ENCODE measurements around the gene TACC3. TPM values are rescaled to one million over a fixed set of nuclear protein-coding genes. Genes with fewer than 3 reads are reported as not detected.

TACC3 gene
- total RNA-seq, 1 donor from 2014 or later, result 15.0 TPM

DNA sequence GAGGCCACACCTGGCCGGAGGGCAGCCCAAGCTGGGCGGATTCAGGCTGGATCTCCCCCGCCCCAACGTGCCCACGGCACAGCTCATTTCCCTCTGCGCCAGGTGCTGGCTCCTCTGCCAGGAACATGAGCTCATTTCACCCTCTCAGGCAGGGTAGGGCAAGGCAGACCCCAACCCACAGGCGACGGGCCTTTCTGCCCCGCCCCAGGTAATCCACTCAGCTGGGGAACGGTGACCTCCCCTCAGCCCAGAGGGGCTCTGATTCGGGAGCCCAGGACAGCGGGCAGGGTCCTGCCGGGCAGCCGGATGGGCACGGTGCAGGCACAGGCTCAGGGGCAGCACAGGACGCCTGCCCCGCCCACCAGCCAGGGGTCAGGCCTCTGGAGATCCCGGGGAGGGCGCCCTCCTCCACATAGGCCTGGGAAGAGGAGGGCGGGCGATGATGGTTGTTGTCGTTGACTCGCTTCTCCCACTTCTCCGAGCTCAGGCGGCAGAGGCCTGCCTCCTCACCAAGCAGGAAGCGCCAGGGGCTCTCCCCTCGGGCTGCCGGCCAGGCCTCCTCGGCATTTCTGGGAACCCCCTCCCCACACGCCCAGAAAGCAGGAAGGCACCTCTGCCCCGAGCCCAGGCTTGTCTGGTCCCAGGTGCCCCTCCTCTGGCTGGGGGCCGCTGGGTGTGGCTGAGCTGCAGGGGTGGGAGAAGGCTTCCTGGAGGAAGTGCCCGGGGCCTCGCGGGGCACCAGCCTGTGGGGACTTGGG lies 31.1 kb downstream of the TACC3 start:
- no peaks in the 10 kb centered on the region for H3K9me3 Mint-ChIP-seq (ENCODE audit: unreplicated experiment)
- Histone ChIP-seq H3K27me3 (ENCODE audit: insufficient read depth, low read length) (no peaks in the 10 kb centered on the region), H3K4me1 (ENCODE audit: insufficient read depth, low read length) (no peaks in the 10 kb centered on the region), H3K79me2 (ENCODE audit: insufficient read depth, low read length) (no peaks in the 10 kb centered on the region), H3K27ac (ENCODE audit: low read depth, low read length) (no peak overlapping the region), H4K20me1 (ENCODE audit: insufficient read depth, low read length) (no peaks in the 10 kb centered on the region), H3K36me3 (ENCODE audit: insufficient read depth, low read length) (no peaks in the 10 kb centered on the region), H3K9me3 (ENCODE audit: insufficient read depth, low read depth, low read length) (no peaks in the 10 kb centered on the region), H3K4me3 (ENCODE audit: insufficient read depth, low read depth, low read length) (no peak overlapping the region), H3K4me2 (ENCODE audit: low read length) (no peak overlapping the region), H3K9ac (ENCODE audit: low read length) (no peak overlapping the region), H2AFZ (ENCODE audit: low read depth, low read length) (no peak overlapping the region)
- no peaks in the 10 kb centered on the region for H3K4me1 Mint-ChIP-seq (ENCODE audit: low read depth, unreplicated experiment)
- no peaks in the 10 kb centered on the region for H3K36me3 Mint-ChIP-seq (ENCODE audit: low read depth, unreplicated experiment)
- FAIRE-seq (no peak), DNase-seq (ENCODE audit: low read depth) (no peak)
- H3K27me3 Mint-ChIP-seq (ENCODE audit: low read depth, unreplicated experiment), result no peaks in the 10 kb centered on the region
- TF ChIP-seq, protein P1, sequence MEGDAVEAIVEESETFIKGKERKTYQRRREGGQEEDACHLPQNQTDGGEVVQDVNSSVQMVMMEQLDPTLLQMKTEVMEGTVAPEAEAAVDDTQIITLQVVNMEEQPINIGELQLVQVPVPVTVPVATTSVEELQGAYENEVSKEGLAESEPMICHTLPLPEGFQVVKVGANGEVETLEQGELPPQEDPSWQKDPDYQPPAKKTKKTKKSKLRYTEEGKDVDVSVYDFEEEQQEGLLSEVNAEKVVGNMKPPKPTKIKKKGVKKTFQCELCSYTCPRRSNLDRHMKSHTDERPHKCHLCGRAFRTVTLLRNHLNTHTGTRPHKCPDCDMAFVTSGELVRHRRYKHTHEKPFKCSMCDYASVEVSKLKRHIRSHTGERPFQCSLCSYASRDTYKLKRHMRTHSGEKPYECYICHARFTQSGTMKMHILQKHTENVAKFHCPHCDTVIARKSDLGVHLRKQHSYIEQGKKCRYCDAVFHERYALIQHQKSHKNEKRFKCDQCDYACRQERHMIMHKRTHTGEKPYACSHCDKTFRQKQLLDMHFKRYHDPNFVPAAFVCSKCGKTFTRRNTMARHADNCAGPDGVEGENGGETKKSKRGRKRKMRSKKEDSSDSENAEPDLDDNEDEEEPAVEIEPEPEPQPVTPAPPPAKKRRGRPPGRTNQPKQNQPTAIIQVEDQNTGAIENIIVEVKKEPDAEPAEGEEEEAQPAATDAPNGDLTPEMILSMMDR (IDR thresholded peaks at IDR 0.05; ENCODE audit: insufficient read depth, low read depth, low read length), result no peak
- no peak for TF ChIP-seq EZH2 (IDR thresholded peaks at IDR 0.05; ENCODE audit: insufficient read depth, low read length)
- H3K27ac Mint-ChIP-seq (ENCODE audit: unreplicated experiment), result no peak overlapping the region
- no peak overlapping the region for H3K4me3 Mint-ChIP-seq (ENCODE audit: unreplicated experiment)

DNA sequence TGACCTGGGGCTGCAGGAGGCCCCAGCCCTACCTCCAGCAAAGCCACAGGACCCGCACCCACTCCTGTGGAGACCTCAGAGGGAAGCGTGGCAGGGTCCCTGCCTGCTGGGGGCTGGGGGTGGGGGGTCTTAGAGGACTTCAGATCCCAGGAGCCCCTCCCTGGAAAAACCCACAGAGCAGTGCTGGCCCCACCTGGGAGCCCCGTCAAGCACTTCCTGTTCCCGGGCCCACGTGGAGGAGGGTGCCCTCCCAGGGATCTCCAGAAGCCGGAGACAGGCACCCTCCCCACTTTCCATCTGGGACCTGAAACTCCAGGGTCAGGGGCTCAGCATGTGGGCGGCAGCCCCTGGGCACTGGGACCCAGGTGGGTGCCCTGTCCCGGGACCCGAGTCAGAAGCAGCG lies 32.0 kb downstream of the TACC3 start:
- H3K79me2 ChIP-seq (ENCODE audit: insufficient read depth, low read length), result no peaks in the 10 kb centered on the region
- no peaks in the 10 kb centered on the region for H4K20me1 ChIP-seq (ENCODE audit: insufficient read depth, low read length)
- no peak for DNase-seq (ENCODE audit: low read depth)
- no peaks in the 10 kb centered on the region for H3K9me3 ChIP-seq (ENCODE audit: insufficient read depth, low read depth, low read length)
- no peak for FAIRE-seq
- Mint-ChIP-seq H3K4me3 (ENCODE audit: unreplicated experiment) (no peak overlapping the region), H3K4me1 (ENCODE audit: low read depth, unreplicated experiment) (no peaks in the 10 kb centered on the region), H3K27ac (ENCODE audit: unreplicated experiment) (no peak overlapping the region), H3K9me3 (ENCODE audit: unreplicated experiment) (no peaks in the 10 kb centered on the region), H3K27me3 (ENCODE audit: low read depth, unreplicated experiment) (peaks cover 3% of the 10 kb centered on the region), H3K36me3 (ENCODE audit: low read depth, unreplicated experiment) (no peaks in the 10 kb centered on the region)
- H3K4me1 ChIP-seq (ENCODE audit: insufficient read depth, low read length), result no peaks in the 10 kb centered on the region
- TF ChIP-seq EZH2 (IDR thresholded peaks at IDR 0.05; ENCODE audit: insufficient read depth, low read length), result no peak
- TF ChIP-seq, protein P1 (IDR thresholded peaks at IDR 0.05; ENCODE audit: insufficient read depth, low read depth, low read length), result no peak
- H3K27me3 ChIP-seq (ENCODE audit: insufficient read depth, low read length), result no peaks in the 10 kb centered on the region
- H3K36me3 ChIP-seq (ENCODE audit: insufficient read depth, low read length), result no peaks in the 10 kb centered on the region
- H3K4me2 ChIP-seq (ENCODE audit: low read length), result no peak overlapping the region
- H3K4me3 ChIP-seq (ENCODE audit: insufficient read depth, low read depth, low read length), result no peak overlapping the region
- H3K9ac ChIP-seq (ENCODE audit: low read length), result no peak overlapping the region
- H2AFZ ChIP-seq (ENCODE audit: low read depth, low read length), result no peak overlapping the region
- H3K27ac ChIP-seq (ENCODE audit: low read depth, low read length), result no peak overlapping the region

DNA sequence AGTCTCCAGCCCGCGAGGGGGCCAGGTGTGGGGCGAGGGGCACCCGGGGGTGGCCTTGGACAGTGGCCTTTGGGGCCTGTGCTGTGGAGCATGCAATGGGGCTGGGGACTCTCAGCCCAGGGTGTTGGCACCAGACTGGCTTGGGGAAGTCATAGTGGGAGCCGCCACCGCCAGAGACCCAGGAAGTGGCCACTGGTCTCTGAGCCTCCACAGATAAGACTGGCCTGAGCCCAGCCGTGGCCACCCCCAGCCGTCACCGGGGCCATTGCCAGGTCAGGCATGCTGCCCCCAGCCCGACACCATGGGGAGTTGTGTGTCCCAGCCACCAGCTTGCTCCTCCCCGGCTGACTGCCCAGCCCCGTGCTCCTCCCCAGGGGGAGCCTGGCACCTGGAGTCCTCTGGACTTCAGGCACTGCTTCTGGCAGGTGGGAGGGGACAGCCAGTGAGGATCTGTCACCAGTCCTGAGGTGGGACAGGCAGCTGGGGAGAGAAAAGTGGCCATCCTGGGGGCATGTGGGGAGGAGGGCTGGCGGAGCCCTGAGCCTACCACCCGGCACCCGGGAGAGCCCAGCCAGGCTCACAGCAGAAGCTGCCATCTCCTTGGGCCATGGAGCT lies 32.5 kb downstream of the TACC3 start:
- FAIRE-seq (no peak), DNase-seq (ENCODE audit: low read depth) (no peak)
- H4K20me1 ChIP-seq (ENCODE audit: insufficient read depth, low read length), result no peaks in the 10 kb centered on the region
- Mint-ChIP-seq H3K9me3 (ENCODE audit: unreplicated experiment) (no peaks in the 10 kb centered on the region), H3K4me1 (ENCODE audit: low read depth, unreplicated experiment) (no peaks in the 10 kb centered on the region), H3K27me3 (ENCODE audit: low read depth, unreplicated experiment) (peaks cover 3% of the 10 kb centered on the region), H3K36me3 (ENCODE audit: low read depth, unreplicated experiment) (no peaks in the 10 kb centered on the region), H3K27ac (ENCODE audit: unreplicated experiment) (no peak overlapping the region), H3K4me3 (ENCODE audit: unreplicated experiment) (no peak overlapping the region)
- no peaks in the 10 kb centered on the region for H3K27me3 ChIP-seq (ENCODE audit: insufficient read depth, low read length)
- H3K79me2 ChIP-seq (ENCODE audit: insufficient read depth, low read length), result no peaks in the 10 kb centered on the region
- no peaks in the 10 kb centered on the region for H3K4me1 ChIP-seq (ENCODE audit: insufficient read depth, low read length)
- H3K4me3 ChIP-seq (ENCODE audit: insufficient read depth, low read depth, low read length), result no peak overlapping the region
- no peak overlapping the region for H3K27ac ChIP-seq (ENCODE audit: low read depth, low read length)
- no peaks in the 10 kb centered on the region for H3K9me3 ChIP-seq (ENCODE audit: insufficient read depth, low read depth, low read length)
- no peaks in the 10 kb centered on the region for H3K36me3 ChIP-seq (ENCODE audit: insufficient read depth, low read length)
- H3K9ac ChIP-seq (ENCODE audit: low read length), result no peak overlapping the region
- no peak overlapping the region for H3K4me2 ChIP-seq (ENCODE audit: low read length)
- no peak overlapping the region for H2AFZ ChIP-seq (ENCODE audit: low read depth, low read length)
- no peak for TF ChIP-seq EZH2 (IDR thresholded peaks at IDR 0.05; ENCODE audit: insufficient read depth, low read length)
- TF ChIP-seq, protein P1 (IDR thresholded peaks at IDR 0.05; ENCODE audit: insufficient read depth, low read depth, low read length), result no peak

All from astrocyte (in vitro differentiated cells and primary cell).